Transverse colon (tissue), 4 donors: ENCODE measurements around the gene MPO. TPM values are rescaled to one million over a fixed set of nuclear protein-coding genes. Genes with fewer than 3 reads are reported as not detected.

Experiments
- DNase-seq: peaks from one replicate; pipeline ENCODE4 v3.0.0-alpha.2; 2019
- H3K27ac ChIP-seq, 4 donors: fragments of 200-600 bp; sonication (generic); 2 replicates each; pipeline ENCODE4 v1.5.1; 2016 to 2018; ENCODE audit warnings: inconsistent platforms in 4 of 4
- H3K27me3 ChIP-seq: fragments of 200-600 bp; sonication (generic); 2 replicates; pipeline ENCODE4 v1.5.1; 2017; ENCODE audit warnings: inconsistent platforms
- H3K36me3 ChIP-seq, 4 donors: fragments of 200-600 bp; sonication (generic); 2 replicates each; pipeline ENCODE4 v1.5.1; 2017 to 2019; ENCODE audit warnings: inconsistent platforms in 4 of 4
- H3K4me1 ChIP-seq, 4 donors: fragments of 200-600 bp; sonication (generic); 2 replicates each; pipeline ENCODE4 v1.5.1; 2017 to 2020; ENCODE audit warnings: inconsistent platforms in 4 of 4
- H3K4me3 ChIP-seq, 4 donors: fragments of 200-600 bp; sonication (generic); 1 replicate in 1 of 4; 2 replicates in 3 of 4; pipeline versions ENCODE4 v1.5.1 to v1.6.1; 2017 to 2019; ENCODE audit warnings: inconsistent platforms in 4 of 4
- H3K9me3 ChIP-seq, 2 donors: fragments of 200-600 bp; sonication (generic); 2 replicates each; pipeline ENCODE4 v1.5.1; 2017 to 2019; ENCODE audit warnings: inconsistent platforms in 2 of 2
- EP300 ChIP-seq: sonication (generic); formaldehyde crosslinking; IDR thresholded peaks from one replicate; pipeline ENCODE4 v1.6.1; 2017; ENCODE audit warnings: antibody characterized with exemption, low read depth
- POLR2A ChIP-seq: fragments of 450-650 bp; IDR thresholded peaks from one replicate; pipeline ENCODE4 v1.6.1; 2016; ENCODE audit warnings: antibody characterized with exemption, mild to moderate bottlenecking, moderate library complexity
- POLR2AphosphoS5 ChIP-seq, 3 donors: sonication (generic); formaldehyde crosslinking; IDR thresholded peaks; one replicate each; pipeline ENCODE4 v1.6.1; 2016; ENCODE audit warnings: antibody characterized with exemption in 3 of 3
- WGBS, 2 donors: methylation state at CpG; one replicate each; pipeline ENCODE4 v1.1.5; 2018; ENCODE audit warnings: low coverage in 1 of 2; 5-methylcytosine and 5-hydroxymethylcytosine counted together
- in situ Hi-C, 4 donors: fragments of 200-750 bp; cut with MboI; loops; one replicate each; pipeline versions ENCODE4 v1.15.0 to v1.15.1; 2017; ENCODE audit warnings: low sequenced_read_pairs in 3 of 4, low pct_ligation_motif_present in 1 of 4, low pct_unique_long_range_greater_than_20kb in 1 of 4
- intact Hi-C: fragments of 100-400 bp; cut with DNase I; formaldehyde crosslinking; loops from one replicate; pipeline ENCODE4 v1.15.1; 2023; ENCODE audit warnings: low total_unique reads
- total RNA-seq, 4 donors: library from RNA; depleted of rRNA; stranded (reverse); fragments of >200 nt; gene quantifications; one replicate each; pipeline ENCODE4 v1.1.0, GENCODE V29; 2016
- TF ChIP-seq, protein P1 (sequence below), 5 experiments: fragments of 200-600 bp in 3 of 5; fragments of 450-650 bp in 2 of 5; sonication (generic) in 3 of 5; IDR thresholded peaks; 1 replicate in 2 of 5; 2 replicates in 3 of 5; pipeline ENCODE4 v1.5.1; 2016 to 2017; ENCODE audit warnings: antibody characterized with exemption in 5 of 5, inconsistent platforms in 3 of 5, mild to moderate bottlenecking in 2 of 5, moderate library complexity in 1 of 5

The MPO gene
- total RNA-seq, 4 donors from 2014 or later, result not detected

DNA sequence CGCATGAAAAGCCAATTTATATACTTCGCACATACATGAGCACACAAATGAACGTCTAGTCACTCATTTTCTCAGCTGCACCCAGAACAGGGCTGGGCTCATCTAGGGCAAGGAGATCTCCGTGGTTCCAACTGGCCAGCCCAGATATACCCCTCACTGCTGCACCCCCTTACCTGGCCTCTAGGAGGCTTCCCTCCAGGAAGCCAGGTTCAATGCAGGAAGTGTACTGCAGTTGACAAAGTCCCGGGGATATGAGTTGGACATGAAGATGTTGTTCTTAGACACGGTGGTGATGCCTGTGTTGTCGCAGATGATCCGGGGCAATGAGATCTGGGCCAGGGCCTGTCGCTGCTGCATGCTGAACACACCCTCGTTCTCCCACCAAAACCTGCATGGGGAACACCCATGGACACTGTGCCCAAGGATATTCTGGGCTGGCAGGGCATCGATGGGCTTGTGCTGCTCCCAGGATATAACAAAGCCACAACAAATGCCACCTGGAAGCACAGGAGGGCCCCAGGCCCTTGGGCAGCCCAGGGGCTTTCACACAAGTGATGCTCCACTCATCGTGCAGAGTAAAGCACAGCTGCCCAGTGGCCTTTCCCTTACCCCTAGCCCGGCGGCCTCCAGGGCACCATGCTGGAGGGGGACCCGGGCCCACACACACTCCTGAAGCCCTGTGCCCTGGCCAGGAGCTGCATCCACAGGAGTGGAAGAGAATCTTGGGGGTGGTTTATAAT, 10.1 kb downstream of the MPO start:
- intact Hi-C loops (no loop called here), in situ Hi-C loops (no loop called here)
- Histone ChIP-seq H3K4me3 (no peak overlapping the region), H3K4me1 (no peaks in the 10 kb centered on the region), H3K27me3 (no peaks in the 10 kb centered on the region), H3K9me3 (no peaks in the 10 kb centered on the region), H3K27ac (no peak overlapping the region), H3K36me3 (no peaks in the 10 kb centered on the region)
- 71 to 81% methylated on average over 2 to 15 of the region's 15 CpGs for WGBS, 2 donors
- no peak for TF ChIP-seq POLR2AphosphoS5 (IDR thresholded peaks at IDR 0.05)
- TF ChIP-seq, protein P1, sequence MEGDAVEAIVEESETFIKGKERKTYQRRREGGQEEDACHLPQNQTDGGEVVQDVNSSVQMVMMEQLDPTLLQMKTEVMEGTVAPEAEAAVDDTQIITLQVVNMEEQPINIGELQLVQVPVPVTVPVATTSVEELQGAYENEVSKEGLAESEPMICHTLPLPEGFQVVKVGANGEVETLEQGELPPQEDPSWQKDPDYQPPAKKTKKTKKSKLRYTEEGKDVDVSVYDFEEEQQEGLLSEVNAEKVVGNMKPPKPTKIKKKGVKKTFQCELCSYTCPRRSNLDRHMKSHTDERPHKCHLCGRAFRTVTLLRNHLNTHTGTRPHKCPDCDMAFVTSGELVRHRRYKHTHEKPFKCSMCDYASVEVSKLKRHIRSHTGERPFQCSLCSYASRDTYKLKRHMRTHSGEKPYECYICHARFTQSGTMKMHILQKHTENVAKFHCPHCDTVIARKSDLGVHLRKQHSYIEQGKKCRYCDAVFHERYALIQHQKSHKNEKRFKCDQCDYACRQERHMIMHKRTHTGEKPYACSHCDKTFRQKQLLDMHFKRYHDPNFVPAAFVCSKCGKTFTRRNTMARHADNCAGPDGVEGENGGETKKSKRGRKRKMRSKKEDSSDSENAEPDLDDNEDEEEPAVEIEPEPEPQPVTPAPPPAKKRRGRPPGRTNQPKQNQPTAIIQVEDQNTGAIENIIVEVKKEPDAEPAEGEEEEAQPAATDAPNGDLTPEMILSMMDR (IDR thresholded peaks at IDR 0.05), result peak in 1 of 5 experiments; percentile 16
- DNase-seq, result no peak

DNA sequence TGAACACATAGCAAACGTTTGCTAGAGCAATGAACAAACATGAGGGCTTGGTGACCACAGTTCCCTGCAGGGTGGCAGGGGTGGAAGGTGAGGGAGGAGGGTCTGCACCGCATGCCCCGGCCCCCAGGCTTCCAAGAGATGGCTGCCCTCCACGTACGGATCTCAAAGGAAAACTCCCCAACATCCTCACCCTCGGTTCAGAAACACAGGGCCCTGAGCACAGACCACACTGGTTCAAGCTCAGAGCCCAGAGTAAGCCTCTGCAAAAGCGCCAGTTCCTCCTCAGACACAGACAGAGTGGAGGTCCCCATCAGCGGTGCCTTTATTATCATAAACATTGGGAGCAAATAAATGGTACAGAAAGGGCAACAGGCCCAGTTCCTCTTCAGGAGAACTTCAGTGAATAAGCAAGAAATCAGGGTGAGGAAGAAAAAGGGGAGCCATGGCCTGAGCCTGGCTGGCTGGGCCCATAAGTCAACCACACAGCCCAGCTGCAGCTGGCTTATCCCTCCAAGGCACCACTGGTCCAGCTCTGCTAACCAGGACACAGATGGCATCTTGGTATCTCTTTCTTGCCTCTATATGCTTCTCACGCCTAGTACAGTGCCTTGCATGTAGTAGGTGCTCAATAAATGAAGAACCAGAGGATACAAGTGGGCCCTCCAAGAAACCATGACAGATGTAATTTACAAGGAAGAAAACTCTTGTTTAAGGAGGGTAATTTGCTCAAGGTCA, 11.0 kb downstream of the MPO start:
- intact Hi-C loops, result no loop called here
- 79 to 88% methylated on average over 1 to 9 of the region's 9 CpGs for WGBS, 2 donors
- no peaks in the 10 kb centered on the region for H3K9me3 ChIP-seq
- H3K36me3 ChIP-seq, result no peaks in the 10 kb centered on the region
- peaks cover 5% of the 10 kb centered on the region for H3K27me3 ChIP-seq
- no peak for DNase-seq
- no peak overlapping the region for H3K4me3 ChIP-seq
- TF ChIP-seq EP300 (no peak), POLR2A (no peak), POLR2AphosphoS5 (IDR thresholded peaks at IDR 0.05) (no peak)
- TF ChIP-seq, protein P1 (IDR thresholded peaks at IDR 0.05), result no peak
- in situ Hi-C loops, result no loop called here
- H3K27ac ChIP-seq, result no peak overlapping the region
- no peaks in the 10 kb centered on the region for H3K4me1 ChIP-seq

DNA sequence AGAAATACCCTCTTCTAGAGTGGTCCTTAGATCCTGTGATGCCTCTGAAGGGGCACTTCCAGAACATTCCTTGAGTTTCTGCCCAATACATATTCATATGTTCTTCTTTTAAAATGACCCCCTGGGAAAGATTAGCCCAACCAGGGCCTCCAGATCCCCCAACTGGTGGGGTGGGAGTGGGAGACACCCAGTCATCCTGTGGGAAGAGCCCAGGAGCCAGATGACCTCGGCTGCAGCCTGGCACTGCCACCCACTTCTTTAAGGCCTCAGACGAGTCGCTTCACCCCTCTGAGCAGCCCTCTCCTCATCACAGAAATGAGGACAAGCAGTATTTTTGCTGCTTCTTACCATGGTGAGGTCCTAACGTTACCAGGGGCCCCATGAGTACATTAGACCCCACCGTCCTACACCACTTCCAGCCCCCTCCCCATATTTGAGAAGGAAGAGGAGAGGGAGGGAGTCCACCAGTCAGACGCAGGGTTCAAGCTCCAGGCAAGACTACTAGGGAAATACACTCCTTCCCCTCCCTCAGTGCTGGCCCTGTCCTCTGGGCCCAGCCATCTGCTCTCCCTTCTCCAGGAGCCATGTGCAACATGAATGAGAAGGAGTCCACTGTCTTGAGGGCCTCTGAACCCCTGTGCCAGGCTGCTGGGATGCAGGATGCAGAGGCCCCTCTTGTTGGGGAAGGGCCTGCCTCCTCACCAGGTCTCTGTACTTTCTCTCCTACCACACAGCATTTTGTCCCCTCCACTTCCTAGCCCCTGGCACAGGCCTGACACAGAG, 11.8 kb downstream of the MPO start:
- H3K27ac ChIP-seq, result no peak overlapping the region
- in situ Hi-C loops, result no loop called here
- 76% methylated on average over 6 of the region's 6 CpGs; no CpG with 5 or more reads in 1 of the 2 donors for WGBS, 2 donors

More for the DNA sequence above, 11.8 kb downstream of the MPO start:
- intact Hi-C loops, result no loop called here
- H3K9me3 ChIP-seq, result no peaks in the 10 kb centered on the region
- H3K27me3 ChIP-seq, result peaks cover 13% of the 10 kb centered on the region
- no peaks in the 10 kb centered on the region for H3K36me3 ChIP-seq
- no peaks in the 10 kb centered on the region for H3K4me1 ChIP-seq
- TF ChIP-seq, protein P1 (IDR thresholded peaks at IDR 0.05), result no peak
- no peak for TF ChIP-seq POLR2AphosphoS5 (IDR thresholded peaks at IDR 0.05)
- TF ChIP-seq EP300, result no peak
- no peak for TF ChIP-seq POLR2A
- no peak overlapping the region for H3K4me3 ChIP-seq
- no peak for DNase-seq
